Measurements from ENCODE around the gene SRSF5. TPM values are rescaled to one million over a fixed set of nuclear protein-coding genes. Genes with fewer than 3 reads are reported as not detected.
"Not testable (repeated sequence)": the region's sequence is repeated elsewhere in the genome, so short reads cannot be mapped to it uniquely, and the experiment has no call there.

SRSF5 gene
- total RNA-seq, 1 experiment from 2014 or later, result 85.9 TPM

DNA sequence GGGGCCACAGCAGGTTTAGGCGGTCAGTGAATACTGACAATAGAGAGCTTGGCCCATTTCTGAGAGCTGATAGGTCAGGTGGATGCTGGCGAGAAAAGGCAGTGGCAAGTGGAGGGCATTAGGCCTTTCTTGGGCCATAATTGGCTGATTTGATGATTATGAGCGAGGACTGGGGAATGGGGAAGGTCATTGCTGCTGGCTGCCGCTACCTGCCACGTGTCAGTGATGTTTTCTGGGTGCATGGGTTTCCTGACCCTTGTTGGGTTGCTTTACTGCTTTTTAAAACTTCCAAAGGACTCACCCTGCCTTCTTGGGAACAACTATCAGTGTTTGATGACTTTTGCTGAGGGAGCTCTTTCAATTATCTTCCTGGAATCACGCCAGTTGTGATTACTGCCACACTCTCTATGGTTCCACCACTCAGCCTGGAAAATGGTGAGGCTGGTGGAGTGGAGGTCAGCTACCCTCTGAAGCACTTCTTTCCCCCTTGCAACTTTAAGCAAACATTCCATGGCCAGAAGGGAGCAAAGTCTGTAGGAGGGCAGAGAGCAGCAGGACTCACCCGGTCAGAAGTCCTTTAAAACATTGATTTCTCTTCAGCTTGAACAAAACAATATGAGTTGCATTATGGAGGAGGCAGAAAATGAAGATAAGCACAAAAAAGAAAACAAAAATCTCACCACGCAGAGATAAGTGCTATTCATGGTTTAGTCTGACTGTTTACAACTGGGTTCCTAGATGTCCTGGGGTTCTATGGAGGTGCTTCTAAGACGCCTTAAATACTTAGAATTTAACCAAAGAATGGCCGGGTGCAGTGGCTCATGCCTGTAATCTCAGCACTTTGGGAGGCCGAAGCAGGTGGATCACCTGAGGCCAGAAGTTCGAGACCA lies 42.2 kb downstream of the SRSF5 start:
- no peak for DNase-seq (ENCODE audit: low read depth)

DNA sequence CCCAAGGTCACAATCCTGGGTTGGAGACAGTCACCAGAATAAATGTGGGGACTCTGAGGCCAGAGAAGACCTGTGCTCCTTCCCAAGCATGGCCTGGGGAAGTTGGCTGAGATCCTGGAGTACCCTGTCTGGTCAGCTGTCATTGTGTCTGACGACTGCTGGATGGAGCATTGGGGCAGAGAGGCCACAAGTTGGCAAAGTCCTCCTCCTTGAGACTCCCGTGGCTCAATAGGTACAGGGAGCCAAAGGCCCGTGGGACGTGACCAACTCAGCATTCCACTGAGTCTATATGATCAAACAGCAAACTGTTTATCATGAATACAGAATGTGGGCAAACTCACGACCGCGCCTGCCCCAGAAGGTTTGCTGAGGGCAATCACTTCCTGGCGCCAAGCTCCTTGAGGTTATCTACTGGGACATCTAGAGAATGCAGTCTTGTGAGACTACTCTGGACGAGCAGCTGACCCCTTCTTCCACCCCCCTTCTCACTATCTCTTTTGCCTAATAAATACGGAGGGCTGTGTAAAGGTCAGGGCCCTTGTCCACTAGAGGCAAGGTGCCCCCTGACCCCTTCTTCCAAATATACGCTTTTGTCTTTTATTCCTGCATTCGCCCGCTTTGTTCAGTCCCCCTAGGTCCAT lies 44.4 kb downstream of the SRSF5 start:
- no peak for DNase-seq (ENCODE audit: low read depth)

DNA sequence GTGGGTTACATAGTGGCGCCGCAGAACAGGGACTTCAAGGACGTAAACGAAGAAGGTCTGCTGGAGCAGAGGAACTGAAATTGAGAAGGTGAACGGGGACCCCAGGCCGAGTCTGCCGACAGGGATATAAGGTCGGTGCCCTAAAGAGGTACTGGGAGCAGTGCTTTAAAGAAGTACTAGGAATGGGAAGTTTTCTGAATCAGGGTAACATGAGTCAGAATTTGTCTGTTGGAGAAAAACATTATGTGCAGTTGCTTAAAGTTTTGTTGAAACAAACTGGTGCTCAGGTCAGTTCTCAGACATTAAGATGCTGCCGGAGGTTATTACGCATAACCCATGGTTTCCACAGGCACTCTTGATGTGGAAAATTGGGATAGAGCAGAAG lies 44.9 kb downstream of the SRSF5 start:
- DNase-seq (ENCODE audit: low read depth), result no peak

DNA sequence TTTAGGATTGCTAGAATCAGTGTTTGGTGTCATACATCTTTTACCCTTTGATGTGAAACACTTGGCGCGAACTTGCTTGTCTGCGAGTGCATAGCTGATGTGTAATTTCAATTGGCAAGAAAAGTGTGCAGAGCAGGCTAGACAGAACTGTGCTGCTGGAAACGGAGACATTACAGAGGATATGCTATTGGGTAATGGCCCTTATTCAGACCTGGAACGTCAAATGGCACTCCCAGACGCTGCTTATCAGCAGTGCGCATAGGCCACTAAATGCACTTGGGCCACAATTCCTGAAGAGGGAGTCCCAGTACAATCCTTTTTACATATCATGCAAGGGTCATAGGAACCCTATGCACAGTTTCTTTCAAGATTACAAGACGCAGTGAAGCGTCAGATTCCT lies 45.8 kb downstream of the SRSF5 start:
- no peak for DNase-seq (ENCODE audit: low read depth)

DNA sequence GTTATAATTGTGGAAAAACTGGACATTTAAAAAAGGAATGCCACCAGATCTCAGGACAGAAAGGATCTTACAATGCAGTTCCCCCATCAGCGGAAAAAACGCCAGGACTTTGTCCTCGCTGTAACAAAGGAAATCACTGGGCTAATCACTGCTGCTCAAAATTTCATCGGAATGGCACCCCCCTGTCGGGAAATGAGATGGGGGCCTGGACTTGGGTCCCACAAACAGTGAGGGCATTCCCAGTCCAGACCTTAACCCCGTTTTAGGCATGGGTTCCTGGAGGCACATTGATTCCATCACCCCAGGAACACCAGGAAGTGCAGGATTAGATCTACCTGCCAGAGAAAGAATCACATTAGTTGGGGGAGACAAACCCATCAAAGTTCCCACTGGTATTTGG lies 46.4 kb downstream of the SRSF5 start:
- DNase-seq (ENCODE audit: low read depth), result not testable (repeated sequence)

DNA sequence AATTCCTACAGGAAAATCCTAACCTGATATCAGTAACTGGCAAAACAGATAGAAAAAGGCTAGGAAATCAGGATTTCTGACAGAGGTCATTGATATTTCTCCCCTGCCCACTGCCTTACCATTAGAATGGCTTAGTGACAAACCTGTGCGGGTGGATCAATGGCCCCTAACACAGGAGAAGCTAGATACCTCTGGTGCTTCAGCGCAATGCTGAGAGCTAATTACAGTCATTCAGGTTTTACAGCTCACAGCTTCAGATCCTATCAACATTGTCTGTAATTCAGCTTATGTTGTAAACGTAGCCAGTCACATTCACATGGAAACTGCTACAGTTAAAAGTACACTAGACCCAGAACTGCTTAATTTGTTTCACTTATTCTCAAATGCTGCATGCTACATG lies 47.5 kb downstream of the SRSF5 start:
- no peak for DNase-seq (ENCODE audit: low read depth)

DNA sequence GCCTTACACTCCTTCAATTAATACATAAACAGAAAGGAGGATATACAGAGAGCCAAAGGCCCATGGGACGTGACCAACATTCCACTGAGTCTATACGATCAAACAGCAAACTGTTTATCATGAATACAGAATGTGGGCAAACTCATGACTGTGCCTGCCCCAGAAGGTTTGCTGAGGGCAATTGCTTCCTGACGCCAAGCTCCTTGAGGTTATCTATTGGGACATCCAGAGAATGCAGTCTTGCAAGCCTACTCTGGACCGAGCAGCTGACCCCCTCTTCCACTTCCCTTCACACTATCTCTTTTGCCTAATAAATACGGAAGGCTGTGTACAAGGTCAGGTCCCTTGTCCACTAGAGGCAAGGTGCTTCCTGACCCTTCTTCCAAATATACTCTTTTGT lies 48.6 kb downstream of the SRSF5 start:
- DNase-seq (ENCODE audit: low read depth), result no peak

DNA sequence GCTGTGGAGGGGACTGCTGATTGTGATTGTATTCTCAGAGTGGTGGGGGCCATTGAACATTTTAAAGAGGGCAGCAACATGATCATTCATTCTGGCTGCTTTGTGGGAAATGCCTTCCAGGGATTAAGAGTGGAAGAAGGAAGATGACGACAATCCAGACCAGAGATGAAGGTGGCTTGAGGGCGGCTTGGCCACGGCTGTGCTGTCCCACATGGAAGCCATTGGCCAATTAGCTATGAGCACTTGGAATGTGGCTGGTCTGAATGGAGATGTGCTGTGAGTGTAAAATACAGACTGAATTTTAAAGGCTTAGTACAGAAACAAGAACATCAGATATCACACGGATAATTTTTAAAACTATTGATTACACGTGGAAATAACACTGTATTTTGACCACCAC lies 49.3 kb downstream of the SRSF5 start:
- no peak for DNase-seq (ENCODE audit: low read depth)

DNA sequence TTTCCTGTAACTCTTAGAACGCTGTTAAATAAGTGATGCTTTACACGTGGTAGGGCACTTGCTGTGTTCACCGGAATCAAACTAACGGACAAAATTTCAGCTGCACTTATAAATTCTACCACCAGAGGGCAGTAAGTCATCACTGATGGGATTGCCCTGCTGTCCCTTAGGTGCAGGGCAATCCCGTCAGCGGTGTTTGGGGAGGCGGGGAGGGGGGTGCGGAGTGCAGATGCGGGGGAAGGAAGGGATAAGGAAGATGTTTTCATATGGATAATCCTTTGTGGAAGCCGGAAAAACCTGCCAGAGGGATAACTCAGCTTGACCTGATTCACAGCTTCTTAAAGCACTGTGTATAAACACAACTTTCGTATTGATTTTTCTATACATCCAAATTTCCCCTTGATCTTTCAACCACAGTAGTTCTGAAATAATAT lies 51.8 kb downstream of the SRSF5 start:
- peak; percentile 51 for DNase-seq (ENCODE audit: low read depth)

DNA sequence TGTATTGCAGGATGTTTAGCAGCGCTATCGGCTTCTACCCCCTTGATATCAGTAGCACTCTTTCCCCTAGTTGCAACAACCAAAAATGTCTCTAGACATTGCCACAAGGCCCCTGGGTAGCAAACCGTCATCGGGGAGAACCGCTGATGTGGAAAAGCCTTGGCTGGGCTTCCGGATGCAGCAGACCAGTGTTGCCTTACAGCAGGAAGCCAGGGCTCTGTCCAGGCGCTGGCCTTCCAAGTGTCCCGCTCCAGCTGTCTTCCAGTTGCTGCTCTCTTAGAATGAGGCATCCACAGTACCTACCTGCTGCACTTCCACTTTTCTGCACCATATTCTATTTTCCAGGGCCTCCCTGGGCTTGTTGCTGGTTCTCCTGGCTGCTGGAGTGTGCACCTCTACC lies 52.7 kb downstream of the SRSF5 start:
- DNase-seq (ENCODE audit: low read depth), result no peak

DNA sequence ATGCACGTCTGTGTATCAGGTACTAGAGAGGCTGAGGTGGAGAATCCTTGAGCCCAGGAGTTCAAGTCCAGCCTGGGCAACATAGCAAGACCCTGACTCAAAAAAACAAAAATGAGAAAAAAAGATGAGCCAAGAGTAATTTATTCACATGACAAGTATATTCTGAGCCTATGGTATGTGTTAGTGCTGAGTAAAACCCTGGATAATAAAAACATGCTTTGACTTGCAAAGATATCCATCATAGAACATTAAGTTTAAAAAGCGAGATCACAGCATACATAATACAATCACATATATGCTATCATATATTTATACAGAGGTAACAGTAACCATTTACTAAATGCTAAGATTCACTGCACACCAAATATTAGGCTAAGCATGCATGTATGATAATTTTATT lies 54.0 kb downstream of the SRSF5 start:
- DNase-seq (ENCODE audit: low read depth), result no peak

Other genes starting within 250 kb of the SRSF5 start
- not detected in 2 replicates for gene CCDC177, start 192.3 kb upstream of the SRSF5 start, total RNA-seq (2014; rRNA removed; shearing (Covaris generic))
- gene SUSD6, start 155.5 kb upstream of the SRSF5 start, total RNA-seq (2014; rRNA removed; shearing (Covaris generic)), result 7.2 and 8.6 TPM in 2 replicates
- gene SLC10A1, start 30.1 kb downstream of the SRSF5 start, total RNA-seq (2014; rRNA removed; shearing (Covaris generic)), result not detected in 2 replicates
- gene SMOC1, start 112.3 kb downstream of the SRSF5 start, total RNA-seq (2014; rRNA removed; shearing (Covaris generic)), result 0.05 TPM in 1 of 2 replicates, not detected in the other

All from M059J (cell line).